HFF-Myc (cell line): ENCODE measurements around the gene CTNNA1.

Source experiments
- DNase-seq: peaks from one replicate; pipeline ENCODE4 v3.0.0-alpha.2; 2011; ENCODE audit warnings: low read depth; ENCODE audit errors: extremely low read depth
- H3K4me3 ChIP-seq: replicated peaks from 2 replicates; pipeline ENCODE4 v1.5.1; 2011; ENCODE audit warnings: low read depth, mild to moderate bottlenecking, control low read depth, low read length
- CTCF ChIP-seq: IDR thresholded peaks from 2 replicates; pipeline ENCODE4 v1.5.1; 2012; ENCODE audit warnings: mild to moderate bottlenecking, low read depth, low read length, control low read depth; ENCODE audit errors: missing control alignments

CTNNA1 gene

GRCh38 chr5:138974227-138975063, 221.2 kb downstream of the CTNNA1 start:
- TF ChIP-seq CTCF, result no peak
- DNase-seq, result no peak
- H3K4me3 ChIP-seq, result no peak overlapping the region

GRCh38 chr5:138975098-138975847, 222.0 kb downstream of the CTNNA1 start:
- H3K4me3 ChIP-seq, result no peak overlapping the region
- no peak for DNase-seq
- TF ChIP-seq CTCF, result no peak

GRCh38 chr5:138978080-138978479, 224.9 kb downstream of the CTNNA1 start:
- DNase-seq, result no peak
- H3K4me3 ChIP-seq, result no peak overlapping the region
- no peak for TF ChIP-seq CTCF

- DNase-seq, result no peak
- H3K4me3 ChIP-seq, result no peak overlapping the region
- no peak for TF ChIP-seq CTCF
These were observed 225.4 kb downstream of the CTNNA1 start for GRCh38 chr5:138978581-138978980.

GRCh38 chr5:138979684-138980280, 226.6 kb downstream of the CTNNA1 start:
- TF ChIP-seq CTCF, result no peak
- no peak overlapping the region for H3K4me3 ChIP-seq
- no peak for DNase-seq

- H3K4me3 ChIP-seq, result no peak overlapping the region
- TF ChIP-seq CTCF, result no peak
- no peak for DNase-seq
These were observed 227.2 kb downstream of the CTNNA1 start for GRCh38 chr5:138980441-138980840.
